ENCODE data around the gene CRB2. TPM values are rescaled to one million over a fixed set of nuclear protein-coding genes. Genes with fewer than 3 reads are reported as not detected.

The CRB2 gene
- total and polyA plus RNA-seq, 8 donors: 0.02 to 0.08 TPM; not detected in 6

DNA sequence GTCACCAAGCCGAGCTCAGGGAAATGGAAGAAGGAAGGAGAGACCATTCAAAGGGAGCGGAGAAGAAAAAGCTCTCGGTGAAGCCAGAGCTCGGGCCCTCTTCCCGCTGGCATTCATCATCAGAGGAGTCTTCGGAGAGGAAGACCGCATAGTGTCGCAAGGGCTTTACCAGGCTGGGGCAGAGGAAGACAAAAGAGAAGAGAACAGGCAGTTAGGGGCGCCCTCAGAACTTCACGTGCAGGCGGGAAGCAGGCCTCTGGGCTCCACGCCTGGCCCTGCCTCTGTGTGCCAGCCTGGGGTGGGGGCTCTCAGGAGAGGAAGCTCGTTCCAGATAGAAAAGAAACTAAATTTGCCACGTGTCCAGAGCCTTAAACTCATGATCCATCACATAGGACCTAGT is 31.7 kb downstream of the CRB2 start:
- Histone ChIP-seq H3K9me3 (no peaks in the 10 kb centered on the region), H3K36me3 (no peaks in the 10 kb centered on the region), H3K27ac (no peak overlapping the region), H3K27me3 (no peaks in the 10 kb centered on the region), H3K4me1 (no peaks in the 10 kb centered on the region), H3K4me3 (no peak overlapping the region)
- FAIRE-seq (no peak), ATAC-seq (no peak), DNase-seq (no peak)
- TF ChIP-seq, protein P1, sequence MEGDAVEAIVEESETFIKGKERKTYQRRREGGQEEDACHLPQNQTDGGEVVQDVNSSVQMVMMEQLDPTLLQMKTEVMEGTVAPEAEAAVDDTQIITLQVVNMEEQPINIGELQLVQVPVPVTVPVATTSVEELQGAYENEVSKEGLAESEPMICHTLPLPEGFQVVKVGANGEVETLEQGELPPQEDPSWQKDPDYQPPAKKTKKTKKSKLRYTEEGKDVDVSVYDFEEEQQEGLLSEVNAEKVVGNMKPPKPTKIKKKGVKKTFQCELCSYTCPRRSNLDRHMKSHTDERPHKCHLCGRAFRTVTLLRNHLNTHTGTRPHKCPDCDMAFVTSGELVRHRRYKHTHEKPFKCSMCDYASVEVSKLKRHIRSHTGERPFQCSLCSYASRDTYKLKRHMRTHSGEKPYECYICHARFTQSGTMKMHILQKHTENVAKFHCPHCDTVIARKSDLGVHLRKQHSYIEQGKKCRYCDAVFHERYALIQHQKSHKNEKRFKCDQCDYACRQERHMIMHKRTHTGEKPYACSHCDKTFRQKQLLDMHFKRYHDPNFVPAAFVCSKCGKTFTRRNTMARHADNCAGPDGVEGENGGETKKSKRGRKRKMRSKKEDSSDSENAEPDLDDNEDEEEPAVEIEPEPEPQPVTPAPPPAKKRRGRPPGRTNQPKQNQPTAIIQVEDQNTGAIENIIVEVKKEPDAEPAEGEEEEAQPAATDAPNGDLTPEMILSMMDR (IDR thresholded peaks at IDR 0.05): no peak
- intact Hi-C loops (cut with DNase I): no loop called here
- 81 to 82% methylated on average over 14 of the region's 14 CpGs for WGBS, 2 donors

DNA sequence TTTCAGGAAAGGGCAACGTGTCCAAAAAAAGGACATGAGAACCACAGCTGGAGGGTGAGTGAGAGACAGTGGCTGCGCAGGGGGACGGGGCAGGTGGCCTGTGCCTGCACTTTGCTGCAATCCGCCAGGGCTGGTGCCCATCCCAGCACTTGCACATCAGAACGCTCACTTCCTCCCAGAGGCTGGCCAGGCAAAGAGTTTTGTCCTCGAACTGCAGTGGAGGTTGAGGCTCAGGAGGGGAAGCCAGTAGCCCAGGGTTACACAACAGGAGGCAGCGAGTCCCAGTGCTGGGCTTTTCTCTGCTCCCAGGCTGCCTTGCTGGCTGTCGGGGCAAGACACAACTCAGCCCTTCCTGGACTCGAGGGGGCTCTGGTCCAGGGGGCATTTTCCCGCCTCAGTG is 33.1 kb downstream of the CRB2 start:
- Histone ChIP-seq H3K4me1 (no peaks in the 10 kb centered on the region), H3K4me3 (no peak overlapping the region), H3K36me3 (no peaks in the 10 kb centered on the region), H3K27ac (no peak overlapping the region), H3K27me3 (no peaks in the 10 kb centered on the region), H3K9me3 (no peaks in the 10 kb centered on the region)
- WGBS, 2 donors: 83 to 86% methylated on average over 10 of the region's 10 CpGs
- ATAC-seq: no peak
- intact Hi-C loops (cut with DNase I): no loop called here
- FAIRE-seq: no peak
- no peak for DNase-seq
- TF ChIP-seq, protein P1 (IDR thresholded peaks at IDR 0.05): no peak

DNA sequence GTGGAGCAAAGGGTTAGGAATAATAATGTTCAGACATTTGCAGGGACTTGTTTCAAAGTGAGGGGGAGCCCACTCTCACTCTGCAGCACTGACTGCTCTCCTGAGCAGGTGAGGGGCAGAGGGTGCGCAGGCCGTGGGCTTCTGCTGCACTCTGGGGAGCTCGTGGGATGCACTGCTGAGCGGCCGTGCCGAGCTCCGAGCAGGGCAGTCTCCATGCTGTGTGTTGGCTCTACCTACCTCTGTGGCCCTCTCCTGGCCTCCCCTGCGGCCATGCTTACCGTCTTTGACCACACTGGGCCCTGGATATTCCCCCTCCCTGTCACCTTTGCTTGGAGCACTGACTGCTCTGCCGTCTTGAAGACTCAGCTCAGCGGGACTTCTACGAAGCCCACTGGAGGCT is 33.7 kb downstream of the CRB2 start:
- Histone ChIP-seq H3K36me3 (no peaks in the 10 kb centered on the region), H3K27ac (no peak overlapping the region), H3K4me1 (no peaks in the 10 kb centered on the region), H3K9me3 (no peaks in the 10 kb centered on the region), H3K27me3 (no peaks in the 10 kb centered on the region), H3K4me3 (no peak overlapping the region)
- FAIRE-seq (no peak), DNase-seq (no peak), ATAC-seq (no peak)
- TF ChIP-seq, protein P1 (IDR thresholded peaks at IDR 0.05): no peak
- 80 to 88% methylated on average over 12 of the region's 12 CpGs for WGBS, 2 donors
- intact Hi-C loops (cut with DNase I): no loop called here

DNA sequence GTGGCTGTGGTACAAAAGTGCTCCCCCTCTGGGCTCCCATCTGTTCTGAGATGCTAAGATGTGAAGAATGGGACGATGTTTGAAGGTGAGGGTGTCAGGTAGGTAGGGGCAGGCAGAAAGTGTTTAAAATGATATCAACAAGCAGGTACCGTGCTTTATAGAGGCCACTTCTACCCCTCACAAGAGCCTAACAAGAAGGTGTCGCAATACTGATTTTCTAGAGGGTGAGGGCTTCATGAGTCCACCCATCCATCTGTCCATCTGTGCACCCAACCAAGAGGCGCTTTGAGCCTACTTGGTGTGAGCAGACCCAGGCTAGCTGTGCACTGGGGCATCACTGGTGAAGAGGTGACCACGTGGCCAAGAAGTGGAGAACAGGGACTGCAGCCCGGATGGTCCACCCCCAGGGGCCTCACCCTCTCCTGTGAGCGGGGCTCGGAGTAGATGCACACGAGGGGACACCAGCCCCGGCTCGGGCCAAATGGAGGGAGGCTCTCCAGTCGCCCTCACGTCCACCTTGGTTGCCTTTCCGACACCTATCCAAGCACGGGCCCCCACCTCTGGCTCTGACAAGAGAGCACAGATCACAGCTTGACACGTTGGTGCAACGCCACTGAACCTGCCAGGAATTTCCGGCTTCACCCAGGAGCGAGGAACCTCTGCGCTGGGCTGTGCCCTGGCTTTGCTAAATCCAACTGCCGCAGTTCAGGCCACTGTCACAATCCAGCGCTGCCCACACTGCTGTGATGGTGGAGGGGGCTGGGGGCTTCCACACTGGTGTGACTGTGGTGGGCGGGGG is 34.5 kb downstream of the CRB2 start:
- ATAC-seq: no peak
- Histone ChIP-seq H3K9me3 (no peaks in the 10 kb centered on the region), H3K27me3 (no peaks in the 10 kb centered on the region), H3K4me1 (no peaks in the 10 kb centered on the region), H3K36me3 (no peaks in the 10 kb centered on the region), H3K27ac (no peak overlapping the region), H3K4me3 (no peak overlapping the region)
- no peak for FAIRE-seq
- TF ChIP-seq, protein P1 (IDR thresholded peaks at IDR 0.05): no peak
- WGBS, 2 donors: 90% methylated on average over 23 of the region's 23 CpGs
- intact Hi-C loops (cut with DNase I): no loop called here
- no peak for DNase-seq

DNA sequence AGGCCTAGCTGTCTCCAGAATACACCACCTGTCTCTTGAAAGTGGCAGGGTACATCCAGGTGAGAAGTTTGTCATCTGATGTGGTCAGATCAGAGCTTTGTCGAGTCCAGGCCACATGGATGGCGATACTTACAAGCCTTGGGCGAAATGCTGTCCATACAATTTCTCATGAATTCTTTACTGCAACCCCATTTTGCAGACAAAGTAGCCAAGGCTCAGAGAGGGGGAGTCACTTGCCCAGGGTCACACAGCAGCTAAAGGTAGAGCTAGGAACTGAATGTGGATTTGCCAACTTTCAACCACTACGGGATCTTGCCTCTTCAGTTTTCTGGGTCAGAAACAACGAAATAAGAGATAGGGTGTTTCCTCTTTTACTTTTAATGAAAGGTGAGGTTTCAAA is 35.2 kb downstream of the CRB2 start:
- no peaks in the 10 kb centered on the region for H3K4me1 ChIP-seq
- DNase-seq (no peak), ATAC-seq (no peak), FAIRE-seq (no peak)
- intact Hi-C loops (cut with DNase I): no loop called here
- H3K4me3 ChIP-seq: no peak overlapping the region
- no peak overlapping the region for H3K27ac ChIP-seq
- H3K36me3 ChIP-seq: no peaks in the 10 kb centered on the region
- H3K9me3 ChIP-seq: no peaks in the 10 kb centered on the region
- TF ChIP-seq, protein P1 (IDR thresholded peaks at IDR 0.05): no peak
- no peaks in the 10 kb centered on the region for H3K27me3 ChIP-seq
- 84 to 93% methylated on average over 5 of the region's 5 CpGs for WGBS, 2 donors
